ENCODE measurements around the gene USB1. TPM values are rescaled to one million over a fixed set of nuclear protein-coding genes. Genes with fewer than 3 reads are reported as not detected.

USB1 gene
- total RNA-seq, 1 experiment from 2014 or later: 91.2 TPM

- Mint-ChIP-seq H3K4me1 (ENCODE audit: low read depth, unreplicated experiment) (peaks cover 7% of the 10 kb centered on the region), H3K27ac (ENCODE audit: unreplicated experiment) (no peak overlapping the region), H3K9me3 (ENCODE audit: unreplicated experiment) (no peaks in the 10 kb centered on the region), H3K27me3 (ENCODE audit: insufficient read depth, unreplicated experiment) (no peaks in the 10 kb centered on the region), H3K36me3 (ENCODE audit: insufficient read depth, unreplicated experiment) (peaks cover 7% of the 10 kb centered on the region), H3K4me3 (ENCODE audit: unreplicated experiment) (no peak overlapping the region)
- TF ChIP-seq, protein P1, sequence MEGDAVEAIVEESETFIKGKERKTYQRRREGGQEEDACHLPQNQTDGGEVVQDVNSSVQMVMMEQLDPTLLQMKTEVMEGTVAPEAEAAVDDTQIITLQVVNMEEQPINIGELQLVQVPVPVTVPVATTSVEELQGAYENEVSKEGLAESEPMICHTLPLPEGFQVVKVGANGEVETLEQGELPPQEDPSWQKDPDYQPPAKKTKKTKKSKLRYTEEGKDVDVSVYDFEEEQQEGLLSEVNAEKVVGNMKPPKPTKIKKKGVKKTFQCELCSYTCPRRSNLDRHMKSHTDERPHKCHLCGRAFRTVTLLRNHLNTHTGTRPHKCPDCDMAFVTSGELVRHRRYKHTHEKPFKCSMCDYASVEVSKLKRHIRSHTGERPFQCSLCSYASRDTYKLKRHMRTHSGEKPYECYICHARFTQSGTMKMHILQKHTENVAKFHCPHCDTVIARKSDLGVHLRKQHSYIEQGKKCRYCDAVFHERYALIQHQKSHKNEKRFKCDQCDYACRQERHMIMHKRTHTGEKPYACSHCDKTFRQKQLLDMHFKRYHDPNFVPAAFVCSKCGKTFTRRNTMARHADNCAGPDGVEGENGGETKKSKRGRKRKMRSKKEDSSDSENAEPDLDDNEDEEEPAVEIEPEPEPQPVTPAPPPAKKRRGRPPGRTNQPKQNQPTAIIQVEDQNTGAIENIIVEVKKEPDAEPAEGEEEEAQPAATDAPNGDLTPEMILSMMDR (IDR thresholded peaks at IDR 0.05; ENCODE audit: insufficient read depth in 1 of 2, low read depth in 1 of 2, low read length in 1 of 2, severe bottlenecking in 1 of 2, unreplicated experiment in 1 of 2): no peak
- Histone ChIP-seq H3K27me3 (replicated peaks; ENCODE audit: control insufficient read depth, insufficient read depth, low read length) (no peaks in the 10 kb centered on the region), H3K4me1 (peaks cover 21% of the 10 kb centered on the region), H3K36me3 (ENCODE audit: control insufficient read depth, insufficient read depth, low read length) (no peaks in the 10 kb centered on the region), H3K9me3 (no peaks in the 10 kb centered on the region), H3K4me3 (ENCODE audit: low read depth, low read length) (no peak overlapping the region)
- no TSS peak for BruUV-seq (replicated peaks)
- POLR2A ChIA-PET: no interaction called here
- CTCF ChIA-PET: interaction anchor here (1.2 to 1.9 kb wide), 2 partner anchors 102 to 109 kb away, joined by 3 to 5 read pairs; partner anchors contain the start of gene CFAP20
- intact Hi-C loops (cut with micrococcal nuclease; ENCODE audit: unreplicated experiment): loop anchor here (1.0 to 10.0 kb wide), 4 partner anchors 19 to 735 kb away; partner anchors contain the start of gene USB1
- no peak for DNase-seq
These were observed 18.8 kb downstream of the USB1 start for GRCh38 chr16:58019866-58020538.

GRCh38 chr16:58020628-58021521 lies 19.7 kb downstream of the USB1 start:
- Mint-ChIP-seq H3K4me1 (ENCODE audit: low read depth, unreplicated experiment) (peaks cover 7% of the 10 kb centered on the region), H3K36me3 (ENCODE audit: insufficient read depth, unreplicated experiment) (peaks cover 12% of the 10 kb centered on the region), H3K9me3 (ENCODE audit: unreplicated experiment) (no peaks in the 10 kb centered on the region), H3K27me3 (ENCODE audit: insufficient read depth, unreplicated experiment) (no peaks in the 10 kb centered on the region), H3K4me3 (ENCODE audit: unreplicated experiment) (no peak overlapping the region), H3K27ac (ENCODE audit: unreplicated experiment) (no peak overlapping the region)
- intact Hi-C loops (cut with micrococcal nuclease; ENCODE audit: unreplicated experiment): loop anchor here (1.0 to 10.0 kb wide), 4 partner anchors 20 to 734 kb away; partner anchors contain the start of gene USB1
- H3K27me3 ChIP-seq (replicated peaks; ENCODE audit: control insufficient read depth, insufficient read depth, low read length): no peaks in the 10 kb centered on the region
- ChIA-PET CTCF (interaction anchor here (1.4 kb wide), 1 partner anchor 101 kb away, joined by 4 read pairs; no protein-coding TSS in a partner anchor), POLR2A (no interaction called here)
- no peak overlapping the region for H3K4me3 ChIP-seq (ENCODE audit: low read depth, low read length)
- TSS peak; percentile 82 for BruUV-seq (replicated peaks)
- no peaks in the 10 kb centered on the region for H3K9me3 ChIP-seq
- DNase-seq: peak; percentile 74 to 80
- no peaks in the 10 kb centered on the region for H3K36me3 ChIP-seq (ENCODE audit: control insufficient read depth, insufficient read depth, low read length)
- TF ChIP-seq, protein P1 (IDR thresholded peaks at IDR 0.05; ENCODE audit: insufficient read depth in 1 of 2, low read depth in 1 of 2, low read length in 1 of 2, severe bottlenecking in 1 of 2, unreplicated experiment in 1 of 2): peak; percentile 90 to 97
- H3K4me1 ChIP-seq: peaks cover 21% of the 10 kb centered on the region

Data from Caco-2 (cell line).